ENCODE measurements around the gene SPATA9. TPM values are rescaled to one million over a fixed set of nuclear protein-coding genes. Genes with fewer than 3 reads are reported as not detected.

The SPATA9 gene
- total and polyA plus RNA-seq, 4 experiments from 2014 or later, result 0.09 TPM; not detected in 3

DNA sequence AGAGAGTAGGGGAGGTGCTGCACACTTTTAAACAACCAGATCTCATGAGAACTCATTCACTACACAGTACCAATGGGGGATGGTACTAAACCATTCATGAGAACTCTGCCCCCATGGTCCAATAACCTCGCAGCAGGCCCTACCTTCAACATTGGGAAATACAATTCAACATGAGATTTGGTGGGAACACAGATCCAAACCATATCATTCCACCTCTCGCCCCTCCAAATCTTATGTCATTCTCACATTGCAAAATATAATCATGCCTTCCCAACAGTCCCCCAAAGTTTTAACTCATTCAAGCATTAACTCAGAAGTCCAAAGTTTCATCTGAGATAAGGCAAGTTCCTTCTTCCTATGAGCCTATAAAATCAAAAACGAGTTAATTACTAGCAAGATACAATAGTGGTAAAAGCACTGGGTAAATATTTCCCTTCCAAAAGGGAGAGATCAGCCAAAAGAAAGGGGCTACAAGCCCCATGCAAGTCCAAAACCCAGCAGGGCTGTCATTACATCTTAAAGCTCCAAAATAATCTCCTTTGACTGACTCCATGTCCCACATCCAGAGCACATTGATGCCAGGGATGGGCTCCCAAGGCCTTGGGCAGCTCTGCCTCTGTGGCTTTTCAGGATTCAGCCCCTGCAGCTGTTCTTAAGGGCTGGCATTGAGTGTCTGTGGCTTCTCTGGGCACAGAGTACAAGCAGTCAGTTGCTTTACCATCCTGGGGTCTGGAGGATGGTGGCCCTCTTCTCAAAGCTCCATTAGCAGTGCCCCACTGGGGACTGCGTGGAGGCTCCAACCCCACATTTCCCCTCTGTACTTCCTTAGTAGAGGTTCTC is 54.6 kb downstream of the SPATA9 start:
- Histone ChIP-seq H3K4me3 (ENCODE audit: low read length in 2 of 2) (no peak overlapping the region), H3K27me3 (ENCODE audit: insufficient read depth, low read length) (no peaks in the 10 kb centered on the region), H3K9me3 (ENCODE audit: control insufficient read depth in 1 of 2, low read length in 2 of 2) (no peaks in the 10 kb centered on the region), H3K4me1 (ENCODE audit: insufficient read depth, low read length) (peaks cover 39% of the 10 kb centered on the region), H3K36me3 (ENCODE audit: insufficient read depth, low read length) (no peaks in the 10 kb centered on the region), H3K27ac (ENCODE audit: low read depth, low read length) (no peak overlapping the region)
- no peak for DNase-seq
- Mint-ChIP-seq H3K27me3 (no peaks in the 10 kb centered on the region), H3K27ac (peak overlapping the region in 2 of 7 donors; percentile 0 to 60), H3K4me1 (peaks cover 25 to 53% (median 36%) of the 10 kb centered on the region in 4 donors), H3K36me3 (no peaks in the 10 kb centered on the region), H3K9me3 (peaks cover 0 to 2% (median 0%) of the 10 kb centered on the region in 8 donors), H3K4me3 (no peak overlapping the region)
- POLR2A ChIA-PET (ENCODE audit: partially characterized antibody), result interaction anchor here (0.8 to 1.3 kb wide), 2 partner anchors 18 to 74 kb away, joined by 3 read pairs; partner anchors contain the start of gene RFESD
- intact Hi-C loops (cut with micrococcal nuclease), result no loop called here
- CTCF ChIA-PET (ENCODE audit: partially characterized antibody), result no interaction called here

DNA sequence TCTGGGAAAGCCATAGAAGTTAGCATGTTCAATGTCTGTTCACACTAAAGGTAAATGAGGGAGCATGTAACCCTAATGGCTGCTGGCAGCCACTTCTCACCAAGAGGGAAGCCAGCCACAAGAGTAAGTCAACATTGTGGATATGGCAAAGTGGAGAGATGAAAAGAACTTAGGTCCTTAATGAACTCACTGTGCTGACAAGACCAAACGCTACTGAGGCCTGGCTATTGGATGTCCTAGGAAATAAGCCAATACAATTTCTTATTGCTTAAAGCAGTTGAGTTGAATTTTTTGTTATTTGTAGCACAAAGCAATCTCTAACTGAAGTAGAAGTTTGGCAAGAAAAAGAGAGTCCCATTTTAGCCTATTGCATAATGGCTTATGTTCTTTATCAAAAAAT is 56.1 kb downstream of the SPATA9 start:
- H3K9me3 Mint-ChIP-seq, result peaks cover 0 to 2% (median 0%) of the 10 kb centered on the region in 8 donors
- H3K4me1 ChIP-seq (ENCODE audit: insufficient read depth, low read length), result peaks cover 45% of the 10 kb centered on the region
- intact Hi-C loops (cut with micrococcal nuclease), result no loop called here
- H3K27ac ChIP-seq (ENCODE audit: low read depth, low read length), result no peak overlapping the region
- DNase-seq, result no peak
- H3K36me3 Mint-ChIP-seq, result no peaks in the 10 kb centered on the region
- H3K4me3 ChIP-seq (ENCODE audit: low read length in 2 of 2), result no peak overlapping the region
- H3K4me1 Mint-ChIP-seq, result peaks cover 26 to 53% (median 38%) of the 10 kb centered on the region in 4 donors
- no peak overlapping the region for H3K4me3 Mint-ChIP-seq
- no peaks in the 10 kb centered on the region for H3K36me3 ChIP-seq (ENCODE audit: insufficient read depth, low read length)
- no peaks in the 10 kb centered on the region for H3K9me3 ChIP-seq (ENCODE audit: control insufficient read depth in 1 of 2, low read length in 2 of 2)
- ChIA-PET CTCF (ENCODE audit: partially characterized antibody) (interaction anchor here (7.7 kb wide), 1 partner anchor 17 kb away, joined by 89 read pairs; the partner anchor contains the start of gene RFESD), POLR2A (ENCODE audit: partially characterized antibody) (interaction anchor here (1.3 kb wide), 1 partner anchor 73 kb away, joined by 3 read pairs; no protein-coding TSS in a partner anchor)
- H3K27ac Mint-ChIP-seq, result peak overlapping the region in 1 of 7 donors; percentile 37
- no peaks in the 10 kb centered on the region for H3K27me3 ChIP-seq (ENCODE audit: insufficient read depth, low read length)
- H3K27me3 Mint-ChIP-seq, result no peaks in the 10 kb centered on the region

DNA sequence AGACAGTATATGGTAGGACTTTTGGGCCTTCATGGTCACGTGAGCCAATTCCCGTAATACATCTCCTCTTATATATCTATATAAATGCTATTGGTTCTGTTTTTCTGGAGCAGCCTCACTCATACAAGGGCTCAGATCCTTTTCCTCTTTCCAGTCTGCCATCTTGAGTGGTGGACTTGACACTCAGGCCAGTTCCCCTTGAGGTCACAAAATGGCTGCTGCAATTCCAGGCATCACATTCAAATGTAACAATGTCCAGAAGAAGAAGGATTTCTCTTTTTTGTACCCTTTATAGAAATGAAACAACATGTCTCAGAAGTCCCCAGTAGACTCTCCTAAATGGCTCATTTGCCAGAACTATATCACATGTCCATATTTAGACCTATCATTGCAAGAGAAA is 58.4 kb downstream of the SPATA9 start:
- Histone ChIP-seq H3K4me3 (ENCODE audit: low read length in 2 of 2) (no peak overlapping the region), H3K27ac (ENCODE audit: low read depth, low read length) (no peak overlapping the region), H3K9me3 (ENCODE audit: control insufficient read depth in 1 of 2, low read length in 2 of 2) (no peaks in the 10 kb centered on the region), H3K4me1 (ENCODE audit: insufficient read depth, low read length) (peaks cover 50% of the 10 kb centered on the region), H3K27me3 (ENCODE audit: insufficient read depth, low read length) (no peaks in the 10 kb centered on the region), H3K36me3 (ENCODE audit: insufficient read depth, low read length) (no peaks in the 10 kb centered on the region)
- no peak for DNase-seq
- Mint-ChIP-seq H3K9me3 (peaks cover 0 to 2% (median 0%) of the 10 kb centered on the region in 8 donors), H3K4me1 (peaks cover 31 to 50% (median 39%) of the 10 kb centered on the region in 4 donors), H3K4me3 (peak overlapping the region in 2 of 8 donors; percentile 51 to 59), H3K36me3 (peaks cover 0 to 3% of the 10 kb centered on the region in 2 donors), H3K27ac (peak overlapping the region; percentile 47 to 93 (median 77)), H3K27me3 (no peaks in the 10 kb centered on the region)
- intact Hi-C loops (cut with micrococcal nuclease), result loop anchor here (5.0 kb wide), 1 partner anchor 338 kb away; the partner anchor contains the start of gene ELL2
- ChIA-PET POLR2A (ENCODE audit: partially characterized antibody) (interaction anchor here (4.3 to 5.8 kb wide), 3 partner anchors 7 to 68 kb away, joined by 62 to 110 read pairs (median 87); partner anchors contain the start of genes ARSK, RFESD and SKIC3), CTCF (ENCODE audit: partially characterized antibody) (interaction anchor here (1.1 to 7.7 kb wide), 3 partner anchors 7 to 68 kb away, joined by 4 to 89 read pairs (median 20); partner anchors contain the start of genes ARSK, RFESD and SKIC3)

DNA sequence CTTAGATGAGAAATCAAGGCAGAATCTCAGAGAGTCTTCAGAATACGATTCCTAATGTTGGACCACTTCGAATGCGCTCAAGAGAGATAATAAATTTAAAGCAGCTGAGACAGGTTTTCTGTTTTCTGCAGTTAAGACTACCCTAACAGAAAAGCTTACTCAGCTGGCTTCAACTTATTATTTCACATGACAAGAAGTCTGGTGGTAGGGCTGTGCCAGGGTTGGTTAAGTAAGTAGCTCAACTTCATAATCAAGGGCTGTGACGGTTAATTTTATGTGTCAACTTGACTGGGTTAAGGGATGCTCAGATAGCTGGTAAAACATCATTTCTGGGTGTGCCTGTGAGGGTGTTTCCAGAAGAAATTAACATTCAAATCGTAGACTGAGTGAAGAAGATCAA is 59.1 kb downstream of the SPATA9 start:
- POLR2A ChIA-PET (ENCODE audit: partially characterized antibody), result interaction anchor here (4.3 to 5.8 kb wide), 3 partner anchors 8 to 68 kb away, joined by 62 to 110 read pairs (median 87); partner anchors contain the start of genes ARSK, RFESD and SKIC3
- H3K4me1 Mint-ChIP-seq, result peaks cover 37 to 57% (median 44%) of the 10 kb centered on the region in 4 donors
- Histone ChIP-seq H3K4me1 (ENCODE audit: insufficient read depth, low read length) (peaks cover 57% of the 10 kb centered on the region), H3K27me3 (ENCODE audit: insufficient read depth, low read length) (no peaks in the 10 kb centered on the region), H3K27ac (ENCODE audit: low read depth, low read length) (peak overlapping the region; percentile 59), H3K36me3 (ENCODE audit: insufficient read depth, low read length) (no peaks in the 10 kb centered on the region), H3K9me3 (ENCODE audit: control insufficient read depth in 1 of 2, low read length in 2 of 2) (no peaks in the 10 kb centered on the region), H3K4me3 (ENCODE audit: low read length in 2 of 2) (no peak overlapping the region)
- DNase-seq, result no peak
- H3K27me3 Mint-ChIP-seq, result no peaks in the 10 kb centered on the region
- peak overlapping the region in 3 of 8 donors; percentile 27 to 59 (median 51) for H3K4me3 Mint-ChIP-seq
- intact Hi-C loops (cut with micrococcal nuclease), result loop anchor here (5.0 kb wide), 1 partner anchor 339 kb away; the partner anchor contains the start of gene ELL2
- peaks cover 0 to 2% (median 0%) of the 10 kb centered on the region in 8 donors for H3K9me3 Mint-ChIP-seq
- CTCF ChIA-PET (ENCODE audit: partially characterized antibody), result interaction anchor here (1.1 to 7.7 kb wide), 5 partner anchors 8 to 158 kb away, joined by 3 to 89 read pairs (median 12); partner anchors contain the start of genes ARSK, RFESD and SKIC3
- peaks cover 0 to 3% of the 10 kb centered on the region in 2 donors for H3K36me3 Mint-ChIP-seq
- peak overlapping the region; percentile 58 to 95 (median 85) for H3K27ac Mint-ChIP-seq

DNA sequence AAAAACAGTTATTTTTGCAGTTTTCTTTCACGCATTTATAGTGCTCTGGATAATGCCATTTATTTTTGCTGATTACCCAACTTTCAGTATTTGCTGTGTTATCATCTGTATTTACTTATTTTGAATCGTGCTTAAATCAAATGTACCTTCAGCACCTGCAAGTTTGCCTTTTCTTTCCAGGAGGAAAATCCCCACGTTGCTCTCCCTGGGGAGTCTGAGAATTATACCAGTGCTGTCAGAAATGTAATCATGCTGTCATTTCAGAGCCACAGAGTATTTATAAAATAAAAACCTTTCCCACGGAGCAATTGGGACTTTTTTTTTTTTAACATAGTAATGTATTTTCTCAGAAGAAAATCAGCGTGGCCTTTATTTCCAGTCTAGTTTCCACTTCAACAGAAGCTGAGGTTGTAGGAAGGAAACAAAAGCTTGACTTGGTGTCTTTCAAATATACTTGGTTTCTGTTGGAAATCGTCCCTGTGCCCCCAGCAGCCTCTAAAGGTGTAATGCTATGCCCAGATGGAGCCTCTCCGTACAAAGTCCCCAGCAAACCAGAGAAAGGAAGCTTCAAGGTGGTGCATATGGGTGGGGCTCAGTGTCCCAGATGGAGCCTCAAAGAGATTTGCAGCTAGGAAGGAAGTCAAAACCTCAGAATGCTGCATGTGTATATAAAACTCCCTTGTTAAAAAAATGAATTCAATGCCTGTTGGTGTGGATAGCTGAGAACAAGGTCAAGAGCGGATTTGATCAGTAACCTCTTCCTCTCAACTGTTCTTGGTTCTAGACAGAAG is 60.8 kb downstream of the SPATA9 start:
- Mint-ChIP-seq H3K4me3 (peak overlapping the region; percentile 71 to 92 (median 87)), H3K4me1 (peaks cover 49 to 72% (median 55%) of the 10 kb centered on the region in 4 donors), H3K9me3 (peaks cover 0 to 2% (median 0%) of the 10 kb centered on the region in 8 donors), H3K27me3 (no peaks in the 10 kb centered on the region), H3K27ac (peak overlapping the region; percentile 70 to 97 (median 93)), H3K36me3 (peaks cover 0 to 3% of the 10 kb centered on the region in 2 donors)
- H3K27ac ChIP-seq (ENCODE audit: low read depth, low read length), result peak overlapping the region; percentile 59
- no peaks in the 10 kb centered on the region for H3K27me3 ChIP-seq (ENCODE audit: insufficient read depth, low read length)
- peak overlapping the region; percentile 8 to 73 for H3K4me3 ChIP-seq (ENCODE audit: low read length in 2 of 2)
- peak; percentile 71 to 80 (median 76) for DNase-seq
- CTCF ChIA-PET (ENCODE audit: partially characterized antibody), result interaction anchor here (1.1 to 7.7 kb wide), 8 partner anchors 9 to 225 kb away, joined by 3 to 89 read pairs (median 10); partner anchors contain the start of genes ARSK, RFESD and SKIC3
- no peaks in the 10 kb centered on the region for H3K9me3 ChIP-seq (ENCODE audit: control insufficient read depth in 1 of 2, low read length in 2 of 2)
- no peaks in the 10 kb centered on the region for H3K36me3 ChIP-seq (ENCODE audit: insufficient read depth, low read length)
- intact Hi-C loops (cut with micrococcal nuclease), result loop anchor here (1.0 to 5.0 kb wide), 3 partner anchors 10 to 340 kb away; partner anchors contain the start of gene ELL2
- H3K4me1 ChIP-seq (ENCODE audit: insufficient read depth, low read length), result peaks cover 67% of the 10 kb centered on the region
- POLR2A ChIA-PET (ENCODE audit: partially characterized antibody), result interaction anchor here (0.7 to 5.8 kb wide), 19 partner anchors 10 to 1254 kb away, joined by 3 to 110 read pairs (median 5); partner anchors contain the start of genes ARSK, ERAP1, ERAP2 and GLRX
